Keratinocyte (primary cell): ENCODE results near the gene SCUBE1. TPM values are rescaled to one million over a fixed set of nuclear protein-coding genes. Genes with fewer than 3 reads are reported as not detected.

Experiments
- DNase-seq: peaks from one replicate; pipeline ENCODE4 v3.0.0-alpha.2; 2011; ENCODE audit warnings: low read depth, missing footprints, low spot score
- FAIRE-seq: peaks from 2 replicates; lab custom pipeline; 2011; peaks lifted over from hg19 to GRCh38; lab: Jason Lieb, UNC
- H2AFZ ChIP-seq: 2 replicates; pipeline ENCODE4 v1.6.0; 2012; ENCODE audit warnings: low read length, control low read depth, inconsistent platforms; ENCODE audit not compliant: control insufficient read depth
- H3K27ac ChIP-seq: 2 replicates; pipeline ENCODE4 v1.5.1; 2011; ENCODE audit warnings: low read length; ENCODE audit not compliant: control insufficient read depth, insufficient read depth
- H3K27me3 ChIP-seq: 3 replicates; pipeline ENCODE4 v1.6.0; 2011; ENCODE audit warnings: low read length; ENCODE audit not compliant: control insufficient read depth, insufficient read depth; ENCODE audit errors: extremely low read depth
- H3K36me3 ChIP-seq, 2 experiments: 2 replicates in 1 of 2; 3 replicates in 1 of 2; pipeline ENCODE4 v1.5.1; 2011; ENCODE audit warnings: low read length in 2 of 2, mild to moderate bottlenecking in 1 of 2; ENCODE audit not compliant: control insufficient read depth in 2 of 2, insufficient read depth in 2 of 2; ENCODE audit errors: extremely low read depth in 1 of 2
- H3K4me1 ChIP-seq: 3 replicates; pipeline ENCODE4 v1.5.1; 2011; ENCODE audit warnings: low read length; ENCODE audit not compliant: control insufficient read depth, insufficient read depth; ENCODE audit errors: extremely low read depth
- H3K4me2 ChIP-seq: 3 replicates; pipeline ENCODE4 v1.6.0; 2011; ENCODE audit warnings: low read depth, low read length; ENCODE audit not compliant: control insufficient read depth, insufficient read depth; ENCODE audit errors: extremely low read depth
- H3K4me3 ChIP-seq, 3 experiments: fragments of 200-600 bp in 1 of 3; sonication (generic) in 1 of 3; 2 replicates in 2 of 3; 3 replicates in 1 of 3; pipeline ENCODE4 v1.5.1; 2011 to 2016; ENCODE audit warnings: low read length in 3 of 3, mild to moderate bottlenecking in 3 of 3, control low read depth in 2 of 3, inconsistent platforms in 1 of 3, low read depth in 1 of 3, mixed read lengths in 1 of 3, mixed run types in 1 of 3, moderate library complexity in 1 of 3; ENCODE audit not compliant: control insufficient read depth in 2 of 3, insufficient read depth in 2 of 3; ENCODE audit errors: extremely low read depth in 1 of 3
- H3K79me2 ChIP-seq: 2 replicates; pipeline ENCODE4 v1.6.0; 2012; ENCODE audit warnings: low read length; ENCODE audit not compliant: control insufficient read depth, insufficient read depth
- H3K9ac ChIP-seq: 3 replicates; pipeline ENCODE4 v1.6.0; 2011; ENCODE audit warnings: low read length; ENCODE audit not compliant: control insufficient read depth, insufficient read depth; ENCODE audit errors: extremely low read depth
- H3K9me1 ChIP-seq: 3 replicates; pipeline ENCODE4 v1.6.0; 2011; ENCODE audit warnings: low read length; ENCODE audit not compliant: control insufficient read depth, insufficient read depth; ENCODE audit errors: extremely low read depth
- H3K9me3 ChIP-seq: 2 replicates; pipeline ENCODE4 v1.5.1; 2012; ENCODE audit warnings: low read depth, low read length; ENCODE audit not compliant: control insufficient read depth
- H4K20me1 ChIP-seq: 3 replicates; pipeline ENCODE4 v1.6.0; 2011; ENCODE audit warnings: low read length; ENCODE audit not compliant: control insufficient read depth, insufficient read depth; ENCODE audit errors: extremely low read depth
- CTCF ChIP-seq, 3 experiments: IDR thresholded peaks in 1 of 3; conservative IDR thresholded peaks in 1 of 3; optimal IDR thresholded peaks in 1 of 3; 2 replicates in 2 of 3; 3 replicates in 1 of 3; pipeline versions ENCODE3 to v1.5.1; 2011; ENCODE audit warnings: low read length in 3 of 3, mild to moderate bottlenecking in 3 of 3, moderate library complexity in 2 of 3, control low read depth in 1 of 3, inconsistent platforms in 1 of 3; ENCODE audit not compliant: insufficient read depth in 2 of 3; ENCODE audit errors: extremely low read depth in 1 of 3
- EZH2 ChIP-seq: IDR thresholded peaks from one replicate; pipeline ENCODE4 v1.6.1; 2012; ENCODE audit warnings: inconsistent platforms, mild to moderate bottlenecking, low read length, moderate library complexity
- dilution Hi-C: fragments of 300-500 bp; cut with MboI; formaldehyde crosslinking; loops from one replicate; pipeline ENCODE4 v1.7.0; 2020; ENCODE audit warnings: low sequenced_read_pairs; ENCODE audit not compliant: extremely low pct_ligation_motif_present
- polyA plus RNA-seq, 5 experiments: library from polyadenylated mRNA; depleted of rRNA in 3 of 5; stranded (reverse) in 3 of 5; stranded (forward) in 1 of 5; unstranded in 1 of 5; fragments of >200 nt; gene quantifications; 1 replicate in 1 of 5; 2 replicates in 3 of 5; 3 replicates in 1 of 5; pipeline versions ENCODE4 v1.2.1 to v1.2.3, GENCODE V29; 2011 to 2012; ENCODE audit warnings: missing spikeins in 2 of 5, low read depth in 1 of 5, low replicate concordance in 1 of 5

SCUBE1 gene
- polyA plus RNA-seq, 1 donor (not counting 4 experiments of a cell fraction or from before 2014, with no cell fraction given): not detected

DNA sequence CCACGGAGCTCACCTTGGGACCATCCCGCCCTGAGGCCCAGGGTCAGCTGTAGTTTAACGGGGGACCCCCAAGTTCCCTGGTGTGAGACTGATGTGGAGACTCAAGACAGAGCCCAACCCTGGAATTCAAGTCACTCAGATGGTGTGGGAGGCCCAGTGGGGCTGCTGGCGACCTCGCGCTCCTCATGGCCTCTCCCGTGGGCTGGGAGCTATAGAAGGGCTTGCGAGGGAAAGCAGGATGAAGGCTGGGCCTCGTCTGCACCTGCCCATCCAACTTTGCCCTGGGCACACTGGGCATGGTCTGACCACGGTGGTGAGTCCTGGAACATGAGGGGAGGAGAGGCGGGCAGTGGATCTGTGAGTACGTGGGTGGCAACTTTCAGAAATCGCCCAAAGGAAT, 142.6 kb downstream of the SCUBE1 start:
- Histone ChIP-seq H3K9me3 (no peaks in the 10 kb centered on the region), H4K20me1 (no peaks in the 10 kb centered on the region), H3K79me2 (no peaks in the 10 kb centered on the region), H3K4me3 (no peak overlapping the region), H3K9ac (no peak overlapping the region), H3K27ac (no peak overlapping the region), H3K9me1 (no peaks in the 10 kb centered on the region), H3K4me2 (no peak overlapping the region), H2AFZ (no peak overlapping the region), H3K4me1 (no peaks in the 10 kb centered on the region), H3K27me3 (peaks cover 14% of the 10 kb centered on the region), H3K36me3 (no peaks in the 10 kb centered on the region)
- no peak for FAIRE-seq
- TF ChIP-seq CTCF (optimal IDR thresholded peaks at IDR 0.05 in 1 of 3, IDR thresholded peaks at IDR 0.05 in 1 of 3, conservative IDR thresholded peaks at IDR 0.05 in 1 of 3; ENCODE audit: extremely low read depth in 1 of 3, insufficient read depth in 2 of 3, low read length in 3 of 3) (no peak), EZH2 (no peak)
- DNase-seq: no peak
- dilution Hi-C loops: no loop called here

DNA sequence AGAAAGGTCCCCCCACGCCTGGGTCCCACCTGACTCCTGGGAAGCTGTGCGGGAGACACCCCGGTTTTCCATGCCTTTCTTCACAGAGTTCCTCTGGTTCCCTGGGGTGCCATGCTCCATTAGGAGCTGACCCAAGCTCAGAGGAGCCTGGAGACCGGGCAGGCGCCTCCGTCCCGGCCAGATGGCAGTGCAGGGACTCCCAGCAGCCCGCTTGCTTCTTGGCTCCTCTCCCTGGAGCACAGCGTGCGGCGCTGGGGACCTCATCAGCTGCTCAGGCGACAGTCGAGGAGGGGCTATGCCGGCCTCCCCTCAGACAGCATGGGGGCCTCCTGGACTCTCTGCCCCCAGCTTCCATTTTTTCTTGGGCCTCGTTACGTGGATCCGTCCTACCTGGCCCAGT, 143.1 kb downstream of the SCUBE1 start:
- H3K9ac ChIP-seq: no peak overlapping the region
- no peak for TF ChIP-seq EZH2
- no peak for TF ChIP-seq CTCF (optimal IDR thresholded peaks at IDR 0.05 in 1 of 3, IDR thresholded peaks at IDR 0.05 in 1 of 3, conservative IDR thresholded peaks at IDR 0.05 in 1 of 3; ENCODE audit: extremely low read depth in 1 of 3, insufficient read depth in 2 of 3, low read length in 3 of 3)
- H3K27me3 ChIP-seq: peaks cover 14% of the 10 kb centered on the region
- no peak overlapping the region for H3K27ac ChIP-seq
- DNase-seq: no peak
- no peak overlapping the region for H3K4me2 ChIP-seq
- dilution Hi-C loops: no loop called here
- no peaks in the 10 kb centered on the region for H3K9me1 ChIP-seq
- no peaks in the 10 kb centered on the region for H3K4me1 ChIP-seq
- no peak overlapping the region for H3K4me3 ChIP-seq
- no peaks in the 10 kb centered on the region for H3K36me3 ChIP-seq
- no peak for FAIRE-seq
- no peaks in the 10 kb centered on the region for H3K9me3 ChIP-seq
- H4K20me1 ChIP-seq: no peaks in the 10 kb centered on the region
- H3K79me2 ChIP-seq: no peaks in the 10 kb centered on the region
- H2AFZ ChIP-seq: no peak overlapping the region
